Measurements from ENCODE around the gene ROBO1.

Gene ROBO1

GRCh38 chr3:79297245-79297960, 470.4 kb downstream of the ROBO1 start:
- no peak for DNase-seq

GRCh38 chr3:79286882-79287281, 480.9 kb downstream of the ROBO1 start:
- no peak for DNase-seq

- no peak for DNase-seq
These were observed 481.9 kb downstream of the ROBO1 start for GRCh38 chr3:79285871-79286270.

GRCh38 chr3:79285380-79285779, 482.4 kb downstream of the ROBO1 start:
- no peak for DNase-seq

GRCh38 chr3:79284781-79285180, 483.0 kb downstream of the ROBO1 start:
- no peak for DNase-seq

- DNase-seq = no peak
These were observed 489.1 kb downstream of the ROBO1 start for GRCh38 chr3:79278681-79279080.

- DNase-seq = no peak
These were observed 499.4 kb downstream of the ROBO1 start for GRCh38 chr3:79268422-79268821.

- DNase-seq = no peak
These were observed 502.9 kb downstream of the ROBO1 start for GRCh38 chr3:79264892-79265291.

- no peak for DNase-seq
These were observed 504.4 kb downstream of the ROBO1 start for GRCh38 chr3:79263423-79263822.

- DNase-seq = no peak
These were observed 509.3 kb downstream of the ROBO1 start for GRCh38 chr3:79258479-79258878.

GRCh38 chr3:79257791-79258190, 510.0 kb downstream of the ROBO1 start:
- DNase-seq = no peak

GRCh38 chr3:79255702-79256101, 512.1 kb downstream of the ROBO1 start:
- no peak for DNase-seq

- DNase-seq = no peak
These were observed 512.5 kb downstream of the ROBO1 start for GRCh38 chr3:79255292-79255691.

GRCh38 chr3:79253704-79254103, 514.1 kb downstream of the ROBO1 start:
- DNase-seq = no peak

GRCh38 chr3:79253271-79253670, 514.5 kb downstream of the ROBO1 start:
- no peak for DNase-seq

- DNase-seq = no peak
These were observed 517.1 kb downstream of the ROBO1 start for GRCh38 chr3:79250746-79251145.

GRCh38 chr3:79249701-79250100, 518.1 kb downstream of the ROBO1 start:
- DNase-seq = no peak

- no peak for DNase-seq
These were observed 520.1 kb downstream of the ROBO1 start for GRCh38 chr3:79247725-79248043.

- no peak for DNase-seq
These were observed 520.7 kb downstream of the ROBO1 start for GRCh38 chr3:79246875-79247724.

GRCh38 chr3:79245284-79246138, 522.3 kb downstream of the ROBO1 start:
- DNase-seq = no peak

- no peak for DNase-seq
These were observed 531.3 kb downstream of the ROBO1 start for GRCh38 chr3:79236496-79236895.

- DNase-seq = no peak
These were observed 534.3 kb downstream of the ROBO1 start for GRCh38 chr3:79233431-79234060.

- no peak for DNase-seq
These were observed 537.5 kb downstream of the ROBO1 start for GRCh38 chr3:79230266-79230665.

Data from NCI-H2029 (cell line).